Measurements from ENCODE around the gene EIF4G3.
"Not testable (repeated sequence)": the region's sequence is repeated elsewhere in the genome, so short reads cannot be mapped to it uniquely, and the experiment has no call there.

EIF4G3 gene

DNA sequence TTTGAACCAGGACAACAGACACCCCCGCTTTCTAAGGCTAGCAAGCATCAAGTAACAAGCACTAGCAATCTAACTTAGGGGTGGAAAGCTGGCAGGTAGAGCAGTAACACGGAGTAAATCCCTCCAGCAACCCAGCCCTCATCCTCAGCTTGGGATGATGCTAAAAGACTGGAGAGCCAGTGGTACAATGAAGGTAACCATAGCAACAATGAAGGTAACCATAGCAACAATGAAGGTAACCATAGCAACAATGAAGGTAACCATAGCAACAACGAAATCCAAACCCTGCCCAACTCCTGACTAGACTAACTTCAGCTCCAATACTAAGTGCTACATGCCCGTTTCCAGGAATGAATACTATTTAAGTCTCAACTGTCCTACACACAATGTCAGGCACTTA is 22.2 kb upstream of the EIF4G3 start:
- no peak overlapping the region for H3K4me3 ChIP-seq
- no peak overlapping the region for H3K27ac ChIP-seq
- TF ChIP-seq, protein P1, sequence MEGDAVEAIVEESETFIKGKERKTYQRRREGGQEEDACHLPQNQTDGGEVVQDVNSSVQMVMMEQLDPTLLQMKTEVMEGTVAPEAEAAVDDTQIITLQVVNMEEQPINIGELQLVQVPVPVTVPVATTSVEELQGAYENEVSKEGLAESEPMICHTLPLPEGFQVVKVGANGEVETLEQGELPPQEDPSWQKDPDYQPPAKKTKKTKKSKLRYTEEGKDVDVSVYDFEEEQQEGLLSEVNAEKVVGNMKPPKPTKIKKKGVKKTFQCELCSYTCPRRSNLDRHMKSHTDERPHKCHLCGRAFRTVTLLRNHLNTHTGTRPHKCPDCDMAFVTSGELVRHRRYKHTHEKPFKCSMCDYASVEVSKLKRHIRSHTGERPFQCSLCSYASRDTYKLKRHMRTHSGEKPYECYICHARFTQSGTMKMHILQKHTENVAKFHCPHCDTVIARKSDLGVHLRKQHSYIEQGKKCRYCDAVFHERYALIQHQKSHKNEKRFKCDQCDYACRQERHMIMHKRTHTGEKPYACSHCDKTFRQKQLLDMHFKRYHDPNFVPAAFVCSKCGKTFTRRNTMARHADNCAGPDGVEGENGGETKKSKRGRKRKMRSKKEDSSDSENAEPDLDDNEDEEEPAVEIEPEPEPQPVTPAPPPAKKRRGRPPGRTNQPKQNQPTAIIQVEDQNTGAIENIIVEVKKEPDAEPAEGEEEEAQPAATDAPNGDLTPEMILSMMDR (IDR thresholded peaks at IDR 0.05): no peak
- DNase-seq (ENCODE audit: low spot score): no peak

DNA sequence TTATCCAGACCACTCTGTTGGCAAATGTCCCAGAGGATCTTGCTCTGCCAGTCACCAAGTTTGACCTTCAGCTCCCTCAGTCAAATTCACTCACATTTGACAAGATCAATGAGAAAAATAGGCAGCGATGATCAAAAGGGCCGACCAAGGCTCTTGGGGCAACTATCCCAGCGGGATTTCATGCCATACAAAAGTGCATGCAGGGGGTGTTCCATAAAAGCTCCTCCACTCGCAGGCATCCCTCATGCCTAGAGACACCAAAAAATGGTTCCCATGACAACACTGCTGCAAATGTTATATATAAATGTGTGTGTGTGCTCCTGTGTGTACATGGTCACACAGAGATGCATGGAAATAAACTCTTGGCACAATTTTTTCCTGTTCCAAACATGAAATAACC is 16.2 kb upstream of the EIF4G3 start:
- Histone ChIP-seq H3K27ac (no peak overlapping the region), H3K4me3 (no peak overlapping the region)
- no peak for DNase-seq (ENCODE audit: low spot score)
- TF ChIP-seq, protein P1 (IDR thresholded peaks at IDR 0.05): no peak

DNA sequence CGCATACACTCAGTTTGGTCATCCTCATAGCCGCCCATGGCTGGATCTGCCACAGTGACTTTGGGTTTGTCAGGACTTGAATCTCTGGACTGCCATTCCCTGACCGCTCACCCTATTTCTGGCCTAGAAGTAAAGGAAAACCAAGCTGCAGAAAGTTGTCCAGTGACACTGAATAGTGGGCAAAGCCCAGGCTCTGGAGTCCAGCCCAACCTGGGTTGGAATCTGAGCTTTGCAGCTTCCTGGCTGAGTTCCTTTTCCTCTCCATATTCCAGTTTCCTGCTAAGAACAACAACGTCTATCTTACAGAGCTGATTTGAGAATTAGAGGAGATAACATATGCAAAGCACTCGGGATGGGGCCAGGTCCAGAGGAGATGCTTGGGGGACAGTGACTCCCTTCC is 15.6 kb upstream of the EIF4G3 start:
- no peak overlapping the region for H3K27ac ChIP-seq
- DNase-seq (ENCODE audit: low spot score): no peak
- H3K4me3 ChIP-seq: no peak overlapping the region
- TF ChIP-seq, protein P1 (IDR thresholded peaks at IDR 0.05): no peak

DNA sequence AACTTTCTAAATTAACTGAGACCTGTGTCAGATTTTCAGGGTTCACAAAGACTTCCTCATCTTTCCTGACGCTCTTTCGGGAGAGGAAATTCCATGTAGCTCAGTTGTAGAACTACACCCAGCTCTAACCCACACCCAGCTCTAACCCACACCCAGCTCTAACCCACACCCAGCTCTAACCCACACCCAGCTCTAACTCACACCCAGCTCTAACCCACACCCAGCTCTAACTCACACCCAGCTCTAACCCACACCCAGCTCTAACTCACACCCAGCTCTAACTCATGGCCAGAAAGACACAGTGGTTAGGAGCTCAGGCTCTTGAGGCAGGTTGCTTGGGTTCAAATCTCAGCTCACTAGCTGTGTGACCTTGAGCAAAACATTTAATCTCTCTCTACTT is 14.1 kb upstream of the EIF4G3 start:
- DNase-seq (ENCODE audit: low spot score); H3K4me3 ChIP-seq; H3K27ac ChIP-seq: not testable (repeated sequence)

DNA sequence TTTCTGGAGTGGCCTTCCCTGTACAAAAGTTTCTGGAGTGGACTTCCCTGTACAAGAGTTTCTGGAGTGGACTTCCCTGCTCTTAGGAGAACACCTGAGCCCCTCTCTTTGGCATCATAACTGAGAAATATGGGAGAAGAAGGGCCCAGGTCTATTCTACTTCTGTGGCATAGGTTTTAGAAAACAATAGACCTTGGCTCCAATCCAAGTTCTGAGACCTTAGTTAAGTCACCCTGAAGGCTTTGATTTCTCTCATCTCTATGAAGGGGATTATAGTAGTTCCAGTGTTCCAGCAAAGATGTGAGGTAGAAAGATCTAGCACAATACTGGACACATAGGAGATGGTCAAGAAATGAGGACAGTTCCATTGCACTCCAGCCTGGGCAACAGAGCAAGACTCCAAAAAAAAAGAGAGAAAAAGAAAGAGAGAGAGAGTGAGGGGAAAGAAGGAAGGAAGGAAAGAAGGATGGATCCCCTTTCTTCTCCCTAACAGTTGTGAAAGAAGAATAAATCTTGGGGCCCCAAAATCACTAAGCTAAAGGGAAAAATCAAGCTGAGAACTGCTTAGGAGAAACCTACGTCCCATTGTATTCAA is 13.3 kb upstream of the EIF4G3 start:
- no peak overlapping the region for H3K4me3 ChIP-seq
- no peak overlapping the region for H3K27ac ChIP-seq
- DNase-seq (ENCODE audit: low spot score): no peak
- TF ChIP-seq, protein P1 (IDR thresholded peaks at IDR 0.05): no peak

DNA sequence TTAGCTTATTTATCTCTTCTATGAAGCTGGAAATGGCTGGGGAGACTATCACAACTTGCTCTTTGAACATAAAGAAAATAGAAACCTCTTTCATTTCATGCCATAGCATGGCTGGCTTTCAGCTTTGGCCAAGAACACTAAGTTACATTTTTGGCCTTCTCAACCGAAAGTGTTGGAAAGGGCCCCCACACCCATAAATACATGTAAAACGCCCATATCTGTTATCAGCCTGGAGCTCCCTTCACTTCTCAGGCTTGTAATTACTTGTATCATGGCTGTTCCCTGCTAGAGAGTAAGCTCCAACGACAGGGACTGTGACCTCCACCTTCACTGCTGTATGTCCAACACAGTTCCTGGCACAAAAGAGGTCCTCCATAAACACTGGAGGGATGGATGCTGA is 12.7 kb upstream of the EIF4G3 start:
- no peak for DNase-seq (ENCODE audit: low spot score)
- no peak overlapping the region for H3K27ac ChIP-seq
- H3K4me3 ChIP-seq: no peak overlapping the region
- TF ChIP-seq, protein P1 (IDR thresholded peaks at IDR 0.05): no peak

DNA sequence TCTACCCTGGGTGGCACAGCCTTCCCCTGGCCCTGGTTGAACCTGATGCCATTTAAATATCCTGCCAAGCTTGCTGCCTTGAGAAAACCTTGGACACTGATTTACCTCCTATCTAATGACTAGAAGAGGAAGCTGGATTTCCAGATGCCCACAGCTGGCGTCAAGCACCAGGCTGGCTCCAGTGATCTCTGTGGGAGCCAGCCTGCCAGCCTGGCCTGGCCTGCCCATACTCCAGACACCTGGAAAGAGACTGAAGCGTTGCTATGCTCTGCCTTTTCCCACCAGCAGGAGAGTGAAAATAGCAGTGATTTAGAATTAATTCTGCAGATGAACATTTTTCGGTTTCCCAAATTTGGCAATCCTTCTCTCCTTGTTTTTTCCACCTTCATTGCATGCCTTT is 11.5 kb upstream of the EIF4G3 start:
- no peak overlapping the region for H3K27ac ChIP-seq
- DNase-seq (ENCODE audit: low spot score): no peak
- TF ChIP-seq, protein P1 (IDR thresholded peaks at IDR 0.05): no peak
- H3K4me3 ChIP-seq: no peak overlapping the region
